KG1 (cell line): ENCODE results near the gene DCAF8.
A peak's percentile ranks its signal among the peaks of the same experiment; 100 is the strongest.
"Not testable (repeated sequence)": the region's sequence is repeated elsewhere in the genome, so short reads cannot be mapped to it uniquely, and the experiment has no call there.

Experiments used
- DNase-seq: peaks from one replicate; lab custom pipeline; 2025; lab: John Stamatoyannopoulos, UW

Gene DCAF8

GRCh38 chr1:160261893-160262794, at the start of gene DCAF8:
Gene DCAF8 (minus strand): TSS chr1:160262549. CDS start chr1:160244008, 18,541 bp downstream.
- peak; percentile 96 for DNase-seq

GRCh38 chr1:160309571-160309970, 47.2 kb upstream of the DCAF8 start:
- no peak for DNase-seq

- no peak for DNase-seq
These were observed 46.8 kb upstream of the DCAF8 start for GRCh38 chr1:160309185-160309557.

GRCh38 chr1:160308451-160309184, 46.3 kb upstream of the DCAF8 start:
- no peak for DNase-seq

DNA sequence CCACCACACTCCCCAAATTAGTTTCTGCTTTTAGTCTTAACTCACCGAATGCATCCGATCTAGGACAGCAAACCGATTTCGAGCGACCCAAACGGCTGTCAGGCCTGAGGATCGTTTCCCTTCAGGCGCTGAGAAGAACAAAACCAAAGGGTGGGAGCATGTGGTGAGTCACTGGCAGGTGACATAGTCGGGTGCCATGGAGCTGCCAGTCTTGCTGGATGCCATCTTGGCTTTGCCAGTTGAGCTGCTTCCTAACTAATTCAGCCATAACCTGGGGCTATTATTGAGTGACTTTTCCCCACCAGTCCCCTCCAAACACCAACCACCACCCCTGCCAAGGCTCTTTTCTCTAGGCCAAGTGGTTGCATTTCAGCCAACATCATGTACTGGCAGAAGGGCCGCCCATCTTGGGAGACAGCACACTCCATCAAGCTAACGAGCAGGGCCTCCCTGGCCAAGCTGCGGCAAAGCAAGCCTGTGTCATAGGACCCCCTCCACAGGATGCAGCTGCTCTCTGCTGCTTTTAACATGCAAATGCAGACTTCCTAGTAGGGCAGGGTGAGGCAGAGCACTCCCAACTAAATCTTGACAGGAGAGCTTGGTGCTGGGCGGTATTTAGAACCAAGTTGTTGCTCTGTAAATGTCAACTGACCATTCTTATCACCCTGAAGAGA, 44.9 kb upstream of the DCAF8 start:
- DNase-seq: no peak

DNA sequence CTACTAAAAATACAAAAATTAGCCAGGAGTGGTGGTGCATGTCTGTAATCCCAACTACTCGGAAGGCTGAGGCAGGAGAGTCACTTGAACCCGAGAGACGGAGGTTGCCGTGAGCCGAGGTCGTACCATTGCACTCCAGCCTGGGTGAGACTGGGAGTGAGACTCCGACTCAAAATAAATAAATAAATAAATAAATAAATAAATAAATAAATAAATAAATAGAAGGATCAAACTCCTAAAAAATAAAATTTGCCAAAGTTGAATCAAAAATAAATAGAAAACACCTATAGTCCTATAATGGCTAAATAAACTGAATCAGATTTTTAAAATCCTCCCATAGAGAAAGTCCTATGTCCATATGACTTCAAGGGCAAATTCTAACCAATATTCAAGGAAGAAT, 37.8 kb upstream of the DCAF8 start:
- DNase-seq: no peak

GRCh38 chr1:160296036-160296435, 33.7 kb upstream of the DCAF8 start:
- DNase-seq: no peak

GRCh38 chr1:160293020-160293968, 30.9 kb upstream of the DCAF8 start:
- no peak for DNase-seq

DNA sequence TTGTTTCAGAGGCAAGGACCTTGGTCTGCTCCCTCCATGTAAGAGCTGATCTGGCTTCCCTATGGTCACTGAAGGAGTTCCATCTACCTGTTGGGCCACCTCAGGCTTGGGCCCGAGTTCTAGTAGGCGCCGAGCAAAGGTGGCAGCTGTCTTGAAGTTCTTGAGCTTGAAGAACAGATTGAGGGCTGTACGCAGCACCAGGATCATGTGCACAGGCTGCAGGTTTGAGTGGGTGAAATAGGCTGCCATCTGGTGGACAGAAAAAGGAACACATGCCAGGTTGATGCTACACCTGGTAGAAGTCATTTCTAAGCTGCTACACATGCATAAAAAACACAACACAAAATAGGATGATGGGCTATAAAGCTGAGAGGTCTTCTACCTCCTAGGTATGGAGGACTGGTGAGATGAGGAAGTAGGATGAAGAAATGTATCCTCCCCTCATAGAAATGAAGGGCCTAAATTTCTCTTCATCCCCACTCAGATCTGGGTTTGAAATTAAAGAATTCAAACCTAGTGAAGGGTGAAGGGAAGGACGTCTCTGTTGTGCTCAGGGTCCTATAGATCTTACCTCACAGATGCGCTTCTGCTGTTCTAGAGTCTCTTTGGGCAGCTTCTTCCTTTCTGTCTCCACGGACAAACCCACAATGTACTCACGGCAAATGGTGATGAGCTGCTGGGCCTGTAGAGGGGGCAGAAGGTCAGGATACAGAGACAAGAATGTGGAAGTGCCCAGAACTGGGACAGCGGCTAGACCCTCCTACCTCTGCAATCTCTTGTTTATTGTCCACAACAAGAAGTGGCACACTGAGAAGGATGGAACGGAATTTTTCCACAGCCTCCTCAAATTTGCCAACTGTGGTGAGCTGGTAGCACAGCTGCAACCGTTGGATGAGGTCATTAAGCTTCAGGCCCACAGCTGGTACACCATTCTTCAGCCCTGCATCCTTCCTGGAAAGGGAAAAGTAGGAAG, 29.2 kb upstream of the DCAF8 start:
- peak; percentile 24 for DNase-seq

DNA sequence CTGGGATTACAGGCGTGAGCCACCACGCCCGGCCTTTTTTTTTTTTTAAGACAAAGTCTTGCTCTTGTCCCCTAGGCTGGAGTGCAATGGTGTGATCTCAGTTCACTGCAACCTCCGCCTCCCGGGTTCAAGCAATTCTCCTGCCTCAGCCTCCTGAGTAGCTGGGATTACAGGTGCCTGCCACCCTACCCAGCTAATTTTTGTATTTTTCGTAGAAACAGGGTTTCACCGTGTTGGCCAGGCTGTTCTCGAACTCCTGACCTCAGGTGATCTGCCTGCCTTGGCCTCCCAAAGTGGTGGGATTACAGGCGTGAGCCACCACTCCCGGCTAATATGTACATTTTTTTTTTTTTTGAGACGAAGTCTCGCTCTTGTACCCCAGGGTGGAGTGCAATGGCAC, 25.4 kb upstream of the DCAF8 start:
- DNase-seq: not testable (repeated sequence)

DNA sequence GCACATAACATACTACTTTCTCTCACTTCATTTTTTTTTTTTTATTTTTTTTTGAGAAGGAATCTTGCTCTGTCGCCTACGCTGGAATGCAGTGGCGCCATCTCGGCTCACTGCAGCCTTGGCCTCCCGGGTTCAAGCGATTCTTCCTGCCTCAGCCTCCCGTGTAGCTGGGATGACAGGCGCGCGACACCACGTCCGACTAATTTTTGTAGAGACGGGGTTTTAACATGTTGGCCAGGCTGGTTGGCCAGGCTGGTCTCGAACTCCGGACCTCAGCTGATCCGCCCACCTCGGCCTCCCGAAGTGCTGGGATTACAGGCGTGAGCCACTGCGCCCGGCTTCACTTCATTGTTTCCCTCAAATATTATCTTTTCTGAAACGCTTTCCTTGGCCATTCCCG, 23.2 kb upstream of the DCAF8 start:
- no peak for DNase-seq

DNA sequence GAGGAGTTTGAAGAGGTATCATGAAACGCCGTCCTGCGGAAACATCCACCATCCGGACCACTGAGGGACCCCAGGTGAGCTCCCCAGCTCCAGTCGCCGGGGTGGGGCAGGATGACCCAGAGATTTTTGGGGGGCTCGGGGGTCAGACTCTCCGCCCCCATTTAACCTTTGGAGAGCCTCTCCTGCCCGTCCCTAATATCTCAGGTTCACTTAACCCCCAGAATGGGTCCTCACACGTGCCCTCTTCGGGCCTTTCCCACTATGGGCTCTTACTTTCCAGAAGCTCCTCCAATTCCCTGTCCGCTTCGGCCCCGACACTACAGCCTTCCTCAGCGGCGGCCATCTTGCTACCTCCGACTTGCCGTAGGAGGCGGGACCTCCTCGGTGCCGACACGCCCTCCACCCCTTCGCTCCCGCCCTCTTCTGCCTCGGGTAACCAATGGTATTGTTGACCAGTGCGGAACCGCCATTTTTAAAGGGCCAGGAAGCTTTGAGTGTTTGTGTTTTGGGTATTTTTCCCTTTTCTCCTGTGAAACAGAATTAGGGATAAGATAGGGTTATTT, 22.5 kb upstream of the DCAF8 start, which contains the start of gene PEX19:
TSS of gene PEX19 (minus strand) at position 352 of the 563 bp plus-strand sequence. CDS start at position 343, 9 bp downstream.
- peak; percentile 77 for DNase-seq

DNA sequence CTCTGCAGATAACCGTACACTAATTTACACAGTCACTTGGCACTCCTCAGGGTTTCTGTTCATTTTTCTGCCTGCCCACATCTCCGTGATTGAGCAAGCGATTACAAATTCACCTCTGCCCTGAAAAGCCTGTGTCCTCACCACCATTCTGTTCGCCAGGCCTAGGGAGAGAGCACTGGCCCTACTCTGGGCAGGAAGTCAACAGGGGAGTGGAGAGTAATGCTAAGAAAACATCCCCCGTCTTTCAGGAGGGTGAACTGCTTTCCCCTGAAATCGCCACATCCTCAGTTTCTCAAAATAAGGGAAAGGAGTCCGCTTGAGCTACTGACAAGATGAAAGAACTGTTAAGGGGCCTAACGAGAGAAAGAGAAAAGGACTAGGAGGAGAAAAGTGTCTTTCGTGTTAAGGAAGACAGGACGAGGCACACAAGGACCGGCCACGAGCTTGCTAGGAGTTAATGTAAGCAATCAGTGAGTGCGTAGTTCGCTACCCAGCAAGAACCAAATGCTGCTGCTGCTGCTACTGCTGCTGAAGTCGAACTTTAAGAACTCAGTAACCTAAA, 22.0 kb upstream of the DCAF8 start:
- DNase-seq: no peak

- DNase-seq: no peak
These were observed 20.5 kb upstream of the DCAF8 start for GRCh38 chr1:160282807-160283206.

DNA sequence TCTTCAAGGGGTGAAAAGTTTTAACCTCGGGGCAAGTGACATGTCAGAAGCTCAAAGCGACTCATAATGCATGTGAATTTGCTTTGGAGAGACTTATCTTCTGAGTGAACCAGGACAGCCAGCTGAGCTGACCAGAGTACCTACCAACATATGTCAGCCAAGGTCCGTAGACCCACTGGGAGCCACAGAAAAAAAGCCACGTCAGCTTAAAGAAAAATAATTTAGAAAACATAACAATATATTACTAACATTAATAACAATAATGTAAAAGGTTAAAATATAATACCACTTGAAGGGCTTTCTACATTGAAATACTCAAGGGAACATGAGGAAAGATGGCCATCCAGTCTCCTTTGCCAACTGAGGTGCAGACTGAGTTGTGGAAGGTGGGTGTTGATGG, 15.6 kb upstream of the DCAF8 start:
- DNase-seq: no peak

- DNase-seq: no peak
These were observed 15.0 kb upstream of the DCAF8 start for GRCh38 chr1:160277330-160277729.

GRCh38 chr1:160271025-160271424, 8.7 kb upstream of the DCAF8 start:
- DNase-seq: no peak

DNA sequence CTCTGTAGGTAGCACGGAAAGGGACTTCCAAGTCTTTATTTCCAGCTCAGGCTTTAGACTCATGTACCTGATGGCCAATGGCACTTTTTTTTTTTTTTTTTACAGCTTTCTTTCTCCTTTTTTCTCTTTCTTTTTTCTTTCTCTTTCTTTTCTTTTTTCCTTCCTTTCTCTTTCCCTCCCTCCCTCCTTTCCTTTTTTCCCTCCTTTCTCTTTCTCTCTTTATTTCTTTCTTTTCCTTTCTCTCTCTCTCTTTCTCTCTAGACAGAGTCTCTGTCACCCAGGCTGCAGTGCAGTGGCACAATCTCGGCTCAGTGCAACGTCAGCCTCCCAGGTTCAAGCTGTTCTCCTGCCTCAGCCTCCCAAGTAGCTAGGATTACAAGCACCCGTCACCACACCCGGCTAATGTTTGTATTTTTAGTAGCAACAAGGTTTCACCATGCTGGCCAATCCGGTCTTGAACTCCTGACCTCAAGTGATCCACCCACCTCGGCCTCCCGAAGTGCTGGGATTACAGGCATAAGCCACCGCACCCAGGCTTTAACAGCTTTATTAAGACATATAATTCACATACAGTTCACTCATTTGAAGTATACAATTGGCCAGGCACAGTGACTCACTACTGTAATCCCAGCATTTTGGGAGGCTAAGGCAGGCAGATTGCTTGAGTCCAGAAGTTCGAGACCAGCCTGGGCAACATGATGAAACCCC, 5.1 kb upstream of the DCAF8 start:
- no peak for DNase-seq

DNA sequence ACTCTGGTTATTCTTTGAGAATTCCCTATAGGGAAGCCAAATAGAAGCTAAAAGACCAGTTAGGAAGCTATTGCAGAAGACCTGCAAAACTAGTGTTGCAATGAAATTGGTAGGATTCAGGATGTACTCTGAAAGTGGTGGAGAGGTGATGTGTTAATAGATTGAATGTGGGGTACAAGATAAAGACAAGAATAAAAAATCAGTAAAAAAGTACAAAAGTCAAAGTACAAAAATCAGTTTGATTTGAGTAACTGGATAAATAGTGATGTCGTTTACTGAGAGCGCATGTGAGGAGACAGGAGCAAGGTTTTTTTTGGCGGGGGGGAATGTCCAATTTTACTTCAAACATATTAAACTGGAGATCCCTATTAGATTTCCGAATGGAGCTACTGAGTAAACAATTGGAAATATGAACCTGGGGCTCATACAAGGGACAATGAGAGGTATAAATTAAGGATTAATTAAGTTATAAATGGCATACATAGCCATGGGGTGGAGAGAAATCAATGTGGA, 2.5 kb upstream of the DCAF8 start:
- no peak for DNase-seq
